Measurements from ENCODE around the gene WT1. TPM values are rescaled to one million over a fixed set of nuclear protein-coding genes. Genes with fewer than 3 reads are reported as not detected.

WT1 gene
- total RNA-seq, 4 donors from 2014 or later, result 0.52 to 2.7 (median 1.6) TPM; not detected in 1

DNA sequence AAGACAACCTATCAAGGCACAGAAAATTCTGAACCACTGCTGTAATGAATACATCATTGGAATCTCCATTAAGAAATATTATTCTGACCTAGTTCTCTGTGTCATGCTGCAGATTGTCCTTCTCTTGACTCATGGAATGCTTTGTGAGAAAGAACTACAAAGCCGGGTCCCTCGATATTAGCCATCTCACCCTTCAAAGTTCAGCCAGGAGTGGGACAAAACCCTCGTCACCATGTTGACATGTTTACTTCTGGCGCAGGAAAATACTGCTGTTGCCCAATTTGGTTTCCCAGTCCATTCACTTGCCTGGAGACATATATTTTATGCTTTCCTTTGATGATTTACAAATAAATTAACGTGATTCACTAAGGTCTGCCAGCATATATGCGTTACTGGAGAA is 10.9 kb upstream of the WT1 start:
- H3K4me1 ChIP-seq, result no peaks in the 10 kb centered on the region
- no peak overlapping the region for H3K4me3 ChIP-seq
- no peaks in the 10 kb centered on the region for H3K36me3 ChIP-seq
- no peak overlapping the region for H3K27ac ChIP-seq
- no peak for TF ChIP-seq EP300 (IDR thresholded peaks at IDR 0.05)
- TF ChIP-seq CTCF (IDR thresholded peaks at IDR 0.05), result no peak
- 59 to 72% methylated on average over 5 to 6 of the region's 6 CpGs for WGBS, 2 donors (ENCODE audit: low coverage in 1 of 2)
- no peaks in the 10 kb centered on the region for H3K9me3 ChIP-seq
- H3K27me3 ChIP-seq, result peaks cover 63% of the 10 kb centered on the region
- no peak for ATAC-seq

GRCh38 chr11:32444186-32444585 is 8.8 kb upstream of the WT1 start:
- no peaks in the 10 kb centered on the region for H3K9me3 ChIP-seq
- WGBS, 2 donors (ENCODE audit: low coverage in 1 of 2), result 73 to 81% methylated on average over 3 to 4 of the region's 4 CpGs
- TF ChIP-seq POLR2A (IDR thresholded peaks at IDR 0.05) (no peak), POLR2AphosphoS5 (IDR thresholded peaks at IDR 0.05) (no peak), CTCF (IDR thresholded peaks at IDR 0.05) (no peak), EP300 (IDR thresholded peaks at IDR 0.05) (no peak)
- ATAC-seq, result no peak
- peaks cover 71% of the 10 kb centered on the region for H3K27me3 ChIP-seq
- H3K4me3 ChIP-seq, result no peak overlapping the region
- H3K36me3 ChIP-seq, result no peaks in the 10 kb centered on the region
- H3K27ac ChIP-seq, result no peak overlapping the region
- H3K4me1 ChIP-seq, result peaks cover 0 to 5% (median 0%) of the 10 kb centered on the region in 3 donors

DNA sequence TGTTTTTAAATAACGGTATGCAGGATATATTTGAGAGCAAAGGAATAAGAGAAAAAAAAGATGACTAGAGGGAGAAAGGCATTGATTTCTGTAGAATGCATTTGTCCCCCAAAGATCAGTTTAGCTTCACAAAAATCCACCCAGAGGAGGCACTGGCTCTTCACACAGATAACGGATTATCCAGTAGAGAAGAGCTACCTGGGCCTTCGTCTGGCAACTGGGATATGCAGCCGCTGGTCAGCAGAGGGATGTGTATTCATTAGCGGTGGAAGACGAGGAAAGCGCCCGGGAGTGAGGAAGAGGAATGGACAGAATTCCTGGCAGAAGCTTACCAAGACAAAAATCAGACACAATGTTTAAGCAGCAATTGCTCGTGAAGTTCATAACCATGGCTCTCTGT is 5.6 kb upstream of the WT1 start:
- ATAC-seq, result no peak
- H3K36me3 ChIP-seq, result no peaks in the 10 kb centered on the region
- no peak overlapping the region for H3K27ac ChIP-seq
- peaks cover 94% of the 10 kb centered on the region for H3K27me3 ChIP-seq
- 19 to 32% methylated on average over 7 to 9 of the region's 9 CpGs for WGBS, 2 donors (ENCODE audit: low coverage in 1 of 2)
- H3K4me3 ChIP-seq, result no peak overlapping the region
- no peak for TF ChIP-seq POLR2AphosphoS5 (IDR thresholded peaks at IDR 0.05)
- no peak for TF ChIP-seq EP300 (IDR thresholded peaks at IDR 0.05)
- no peaks in the 10 kb centered on the region for H3K9me3 ChIP-seq
- peaks cover 0 to 36% (median 2%) of the 10 kb centered on the region in 3 donors for H3K4me1 ChIP-seq

DNA sequence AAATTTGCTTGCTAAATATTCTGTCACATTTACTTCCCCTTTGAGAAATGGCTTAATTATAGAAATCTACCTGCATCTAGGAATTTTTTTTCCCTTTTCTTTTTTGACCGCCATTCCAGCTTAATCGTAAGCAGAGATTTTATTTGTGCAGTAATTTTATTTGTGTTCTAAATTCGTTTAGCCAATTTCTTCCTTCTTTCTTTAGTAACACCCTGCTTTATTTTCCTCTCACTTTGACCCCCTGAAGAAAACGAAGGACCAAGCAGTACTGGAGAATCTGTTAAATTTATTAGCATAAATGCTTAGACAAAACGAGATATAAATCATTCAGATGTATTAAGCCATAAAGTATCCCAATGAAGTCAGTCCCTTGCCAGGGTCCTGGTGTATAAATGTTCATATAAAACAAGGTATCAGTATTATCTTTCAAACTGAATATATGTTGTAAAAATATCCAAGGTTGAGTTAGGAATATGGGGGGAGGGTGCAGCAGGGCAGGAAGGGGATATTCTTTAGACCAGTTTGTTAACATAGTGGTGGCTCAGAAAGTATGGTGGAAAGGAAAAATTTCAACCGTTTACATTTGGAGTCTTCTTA is 5.1 kb upstream of the WT1 start:
- H3K27ac ChIP-seq, result no peak overlapping the region

DNA sequence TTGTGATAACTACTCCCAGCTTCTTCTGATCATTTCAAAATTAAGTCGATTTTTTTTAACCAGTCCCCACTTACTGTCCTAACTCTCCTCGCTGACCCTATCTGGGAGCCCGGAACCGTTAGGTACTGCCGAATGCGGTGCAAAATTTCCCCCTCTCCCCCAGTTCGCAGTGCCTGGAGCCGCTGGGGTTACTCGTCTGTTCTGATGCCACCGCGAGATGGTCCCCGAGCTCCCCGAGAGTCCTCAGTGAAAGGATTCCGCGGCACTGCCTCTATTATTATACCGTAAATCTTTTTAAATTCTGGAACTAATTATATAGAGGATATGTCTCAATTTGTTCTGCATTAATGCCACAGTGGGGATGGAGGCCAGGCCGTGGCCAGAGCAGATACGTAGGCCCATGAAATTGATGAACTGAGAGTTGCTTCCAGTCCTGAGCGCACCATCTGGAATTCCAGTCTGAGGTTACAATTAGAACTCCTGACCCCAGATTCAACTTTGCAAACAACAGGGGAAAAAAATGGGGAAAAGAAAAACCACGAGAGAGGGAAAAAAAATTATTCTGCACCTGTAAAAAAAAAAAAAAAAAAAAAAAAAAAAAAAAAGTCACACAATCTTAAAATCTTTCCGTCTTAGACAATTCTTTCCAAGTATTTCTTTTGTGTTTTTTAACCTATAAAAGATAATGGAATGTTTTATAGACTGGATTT is 4.3 kb upstream of the WT1 start:
- H3K27ac ChIP-seq, result no peak overlapping the region
- TF ChIP-seq CTCF (IDR thresholded peaks at IDR 0.05), result no peak
- TF ChIP-seq POLR2AphosphoS5 (IDR thresholded peaks at IDR 0.05), result no peak
- TF ChIP-seq EP300 (IDR thresholded peaks at IDR 0.05), result no peak
- no peak for TF ChIP-seq POLR2A (IDR thresholded peaks at IDR 0.05)
- H3K36me3 ChIP-seq, result no peaks in the 10 kb centered on the region
- H3K4me3 ChIP-seq, result no peak overlapping the region
- ATAC-seq, result no peak
- peaks cover 0 to 49% (median 4%) of the 10 kb centered on the region in 3 donors for H3K4me1 ChIP-seq
- peaks cover 94% of the 10 kb centered on the region for H3K27me3 ChIP-seq
- WGBS, 2 donors (ENCODE audit: low coverage in 1 of 2), result 20 to 46% methylated on average over 2 to 18 of the region's 21 CpGs
- H3K9me3 ChIP-seq, result no peaks in the 10 kb centered on the region

More for the DNA sequence above, 5.1 kb upstream of the WT1 start:
- Histone ChIP-seq H3K27me3 (peaks cover 94% of the 10 kb centered on the region), H3K4me1 (peaks cover 0 to 41% (median 4%) of the 10 kb centered on the region in 3 donors), H3K36me3 (no peaks in the 10 kb centered on the region), H3K4me3 (no peak overlapping the region), H3K9me3 (no peaks in the 10 kb centered on the region)
- 28 to 30% methylated on average over 6 of the region's 6 CpGs for WGBS, 2 donors (ENCODE audit: low coverage in 1 of 2)
- TF ChIP-seq CTCF (IDR thresholded peaks at IDR 0.05) (no peak), POLR2A (IDR thresholded peaks at IDR 0.05) (no peak), EP300 (IDR thresholded peaks at IDR 0.05) (no peak), POLR2AphosphoS5 (IDR thresholded peaks at IDR 0.05) (no peak)
- ATAC-seq, result no peak

Measured in gastroesophageal sphincter (tissue), 4 donors.